ENCODE measurements around the gene SPINK9.

DNA sequence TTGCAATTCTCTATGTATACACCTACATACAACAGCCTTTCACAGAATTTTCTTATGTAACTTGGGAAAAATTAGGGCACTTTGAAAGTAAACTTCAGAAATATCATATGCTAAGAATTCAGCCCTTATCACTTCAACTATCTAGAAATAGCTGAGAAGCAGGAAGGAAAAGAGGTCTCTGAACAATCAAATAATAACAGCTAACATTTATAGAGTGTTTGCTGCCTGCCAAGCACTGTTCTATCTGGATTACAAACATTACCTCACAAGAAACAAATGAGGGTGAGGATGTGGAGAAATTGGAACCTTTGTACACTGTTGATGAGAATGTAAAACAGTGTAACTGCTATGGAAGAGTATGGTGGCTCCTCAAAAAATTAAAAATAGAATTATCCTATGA is 44.0 kb downstream of the SPINK9 start:
- TF ChIP-seq, protein P1, sequence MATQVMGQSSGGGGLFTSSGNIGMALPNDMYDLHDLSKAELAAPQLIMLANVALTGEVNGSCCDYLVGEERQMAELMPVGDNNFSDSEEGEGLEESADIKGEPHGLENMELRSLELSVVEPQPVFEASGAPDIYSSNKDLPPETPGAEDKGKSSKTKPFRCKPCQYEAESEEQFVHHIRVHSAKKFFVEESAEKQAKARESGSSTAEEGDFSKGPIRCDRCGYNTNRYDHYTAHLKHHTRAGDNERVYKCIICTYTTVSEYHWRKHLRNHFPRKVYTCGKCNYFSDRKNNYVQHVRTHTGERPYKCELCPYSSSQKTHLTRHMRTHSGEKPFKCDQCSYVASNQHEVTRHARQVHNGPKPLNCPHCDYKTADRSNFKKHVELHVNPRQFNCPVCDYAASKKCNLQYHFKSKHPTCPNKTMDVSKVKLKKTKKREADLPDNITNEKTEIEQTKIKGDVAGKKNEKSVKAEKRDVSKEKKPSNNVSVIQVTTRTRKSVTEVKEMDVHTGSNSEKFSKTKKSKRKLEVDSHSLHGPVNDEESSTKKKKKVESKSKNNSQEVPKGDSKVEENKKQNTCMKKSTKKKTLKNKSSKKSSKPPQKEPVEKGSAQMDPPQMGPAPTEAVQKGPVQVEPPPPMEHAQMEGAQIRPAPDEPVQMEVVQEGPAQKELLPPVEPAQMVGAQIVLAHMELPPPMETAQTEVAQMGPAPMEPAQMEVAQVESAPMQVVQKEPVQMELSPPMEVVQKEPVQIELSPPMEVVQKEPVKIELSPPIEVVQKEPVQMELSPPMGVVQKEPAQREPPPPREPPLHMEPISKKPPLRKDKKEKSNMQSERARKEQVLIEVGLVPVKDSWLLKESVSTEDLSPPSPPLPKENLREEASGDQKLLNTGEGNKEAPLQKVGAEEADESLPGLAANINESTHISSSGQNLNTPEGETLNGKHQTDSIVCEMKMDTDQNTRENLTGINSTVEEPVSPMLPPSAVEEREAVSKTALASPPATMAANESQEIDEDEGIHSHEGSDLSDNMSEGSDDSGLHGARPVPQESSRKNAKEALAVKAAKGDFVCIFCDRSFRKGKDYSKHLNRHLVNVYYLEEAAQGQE (IDR thresholded peaks at IDR 0.05; ENCODE audit: insufficient read depth in 1 of 2, low read depth in 2 of 2, low read length in 2 of 2), result no peak
- TF ChIP-seq TAF1 (IDR thresholded peaks at IDR 0.05; ENCODE audit: borderline replicate concordance, insufficient read depth, low read length) (no peak), POLR2AphosphoS5 (IDR thresholded peaks at IDR 0.05; ENCODE audit: low read depth, low read length) (no peak)
